Ecto neural progenitor cell (in vitro differentiated cells): ENCODE measurements around the gene LCN15.
"Not testable (repeated sequence)": the region's sequence is repeated elsewhere in the genome, so short reads cannot be mapped to it uniquely, and the experiment has no call there.

Experiments
- DNase-seq: peaks from one replicate; pipeline ENCODE4 v3.0.0-alpha.2; 2018; ENCODE audit warnings: low spot score

The LCN15 gene

DNA sequence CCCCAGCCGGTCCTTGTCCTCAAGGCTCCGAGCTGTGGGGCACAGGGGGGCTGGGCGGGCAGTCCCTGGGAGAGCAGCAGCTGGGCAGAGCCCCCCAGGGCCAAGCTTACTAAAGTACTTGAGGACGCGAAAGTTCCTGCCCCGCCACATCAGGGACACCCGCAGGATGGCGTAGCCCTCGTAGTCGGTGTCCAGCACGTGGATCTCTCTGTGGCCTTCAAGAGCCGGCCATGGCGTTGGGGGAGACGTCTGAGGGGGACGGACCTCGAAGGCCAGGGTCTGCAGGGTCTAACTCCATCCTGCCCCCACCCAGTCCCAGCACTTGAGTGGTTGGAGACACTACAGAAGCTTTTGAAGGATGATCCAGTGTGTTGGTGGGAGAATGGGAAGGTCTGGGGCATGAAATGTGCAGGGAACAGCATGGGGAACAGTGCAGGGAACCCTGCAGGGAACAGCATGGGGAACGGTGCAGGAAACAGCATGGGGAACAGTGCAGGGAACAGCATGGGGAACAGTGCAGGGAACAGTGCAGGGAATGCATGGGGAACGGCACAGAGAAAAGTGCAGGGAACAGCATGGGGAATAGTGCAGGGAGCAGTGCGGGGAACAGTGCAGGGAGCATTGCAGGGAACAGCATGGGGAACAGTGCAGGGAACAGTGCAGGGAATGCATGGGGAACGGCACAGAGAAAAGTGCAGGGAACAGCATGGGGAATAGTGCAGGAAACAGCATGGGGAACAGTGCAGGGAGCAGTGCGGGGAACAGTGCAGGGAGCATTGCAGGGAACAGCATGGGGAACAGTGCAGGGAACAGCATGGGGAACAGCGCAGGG is 8.8 kb downstream of the LCN15 start:
- not testable (repeated sequence) for DNase-seq

- DNase-seq: no peak
Observed at GRCh38 chr9:136754626-136755301, 9.6 kb downstream of the LCN15 start.

GRCh38 chr9:136754059-136754572 is 10.2 kb downstream of the LCN15 start:
- no peak for DNase-seq

- no peak for DNase-seq
Observed at GRCh38 chr9:136753371-136754058, 10.8 kb downstream of the LCN15 start.

DNA sequence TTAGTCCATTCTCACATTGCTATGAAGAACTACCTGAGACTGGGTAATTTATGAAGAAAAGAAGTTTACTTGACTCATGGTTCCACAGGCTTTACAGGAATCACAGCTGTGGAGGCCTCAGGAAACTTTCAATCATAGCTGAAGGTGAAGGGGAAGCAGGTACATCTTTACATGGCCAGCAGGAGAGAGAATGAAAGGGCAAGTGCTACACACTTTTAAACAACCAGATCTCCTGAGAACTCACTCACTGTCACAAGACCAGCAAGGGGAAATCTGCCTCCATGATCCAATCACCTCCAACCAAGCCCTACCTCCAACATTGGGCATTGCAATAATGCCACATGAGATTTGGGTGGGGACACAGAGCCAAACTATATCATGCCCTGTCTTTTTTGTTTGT is 12.5 kb downstream of the LCN15 start:
- no peak for DNase-seq

- no peak for DNase-seq
Observed at GRCh38 chr9:136751244-136751643, 13.1 kb downstream of the LCN15 start.

DNA sequence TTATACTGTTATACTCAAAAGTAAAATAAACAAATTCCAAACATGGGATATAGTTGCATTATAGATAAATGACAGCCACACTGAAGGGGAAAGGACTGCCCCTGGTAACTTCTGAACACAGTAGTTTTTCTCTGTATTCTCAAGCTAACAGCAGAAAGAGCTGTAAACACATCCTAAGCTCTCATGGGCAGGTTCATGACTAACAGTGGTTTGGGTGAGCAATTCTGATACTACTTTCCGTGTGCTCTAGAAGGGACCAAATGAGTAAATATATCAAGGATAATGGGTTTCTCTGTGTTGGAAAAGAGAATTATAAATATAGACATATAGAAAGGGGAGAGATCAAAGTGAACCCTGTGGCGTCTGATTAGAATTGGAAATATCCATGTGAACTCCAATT is 13.8 kb downstream of the LCN15 start:
- DNase-seq: no peak

GRCh38 chr9:136748666-136749611 is 15.4 kb downstream of the LCN15 start:
- no peak for DNase-seq

GRCh38 chr9:136748201-136748600 is 16.1 kb downstream of the LCN15 start, which contains the start of gene LCN6:
Gene LCN6 (minus strand): TSS chr9:136748525. CDS start chr9:136748483, 42 bp downstream.
- DNase-seq: no peak

DNA sequence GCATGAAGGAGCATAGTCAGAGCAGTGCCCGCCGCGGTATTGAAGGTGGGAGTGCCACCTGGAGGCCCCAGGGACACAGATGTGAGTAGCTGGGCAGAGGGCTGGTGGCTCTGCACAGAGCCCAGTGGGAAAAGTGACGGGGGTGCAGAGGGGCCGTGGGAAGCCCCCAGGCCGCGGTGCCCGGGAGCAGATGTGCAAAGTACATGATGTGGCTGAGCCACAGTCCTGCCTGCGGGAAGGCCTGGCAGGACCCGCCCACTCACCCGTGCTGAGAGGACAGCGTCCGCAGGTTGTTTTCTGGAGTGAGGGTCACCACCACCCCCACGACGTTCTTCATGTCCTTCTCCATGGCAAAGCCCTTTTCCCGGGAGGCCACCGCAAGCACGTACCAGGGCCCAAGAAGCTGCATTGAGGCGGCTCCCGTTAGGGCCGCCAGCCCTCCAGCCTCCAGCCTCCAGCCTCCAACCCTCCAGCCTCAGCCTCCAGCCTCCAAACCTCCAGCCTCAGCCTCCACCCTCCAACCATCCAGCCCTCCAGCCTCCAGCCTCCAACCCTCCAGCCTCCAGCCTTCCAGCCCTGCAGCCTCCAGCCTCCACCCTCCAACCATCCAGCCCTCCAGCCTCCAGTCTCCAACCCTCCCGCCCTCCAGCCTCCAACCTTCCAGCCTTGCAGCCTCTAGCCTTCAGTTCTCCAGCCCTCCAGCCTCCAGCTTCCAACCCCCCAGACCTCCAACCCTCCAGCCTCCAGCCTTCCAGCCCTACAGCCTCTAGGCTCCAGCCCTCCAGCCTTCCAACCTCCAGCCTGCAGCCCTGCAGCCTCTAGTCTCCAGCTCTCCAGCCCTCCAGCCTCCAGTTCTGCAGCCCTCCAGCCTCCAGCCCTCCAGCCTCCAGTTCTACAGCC is 16.9 kb downstream of the LCN15 start:
- no peak for DNase-seq

- DNase-seq: no peak
Observed at GRCh38 chr9:136746621-136747020, 17.7 kb downstream of the LCN15 start.

DNA sequence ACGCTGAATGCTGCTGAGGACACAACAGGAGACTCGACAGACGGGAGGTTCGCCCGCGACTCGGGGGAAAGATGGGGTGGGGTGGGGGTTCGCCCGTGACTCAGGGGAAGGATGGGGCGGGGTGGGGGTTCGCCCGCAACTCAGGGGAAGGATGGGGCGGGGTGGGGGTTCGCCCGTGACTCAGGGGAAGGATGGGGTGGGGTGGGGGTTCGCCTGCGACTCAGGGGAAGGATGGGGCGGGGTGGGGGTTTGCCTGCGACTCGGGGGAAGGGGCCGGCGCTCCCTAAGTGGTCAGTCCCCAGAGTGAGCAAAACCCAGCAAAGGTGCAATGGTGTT is 18.2 kb downstream of the LCN15 start:
- no peak for DNase-seq

- DNase-seq: no peak
Observed at GRCh38 chr9:136745389-136746154, 18.7 kb downstream of the LCN15 start.

GRCh38 chr9:136744773-136745172 is 19.5 kb downstream of the LCN15 start:
- DNase-seq: no peak

DNA sequence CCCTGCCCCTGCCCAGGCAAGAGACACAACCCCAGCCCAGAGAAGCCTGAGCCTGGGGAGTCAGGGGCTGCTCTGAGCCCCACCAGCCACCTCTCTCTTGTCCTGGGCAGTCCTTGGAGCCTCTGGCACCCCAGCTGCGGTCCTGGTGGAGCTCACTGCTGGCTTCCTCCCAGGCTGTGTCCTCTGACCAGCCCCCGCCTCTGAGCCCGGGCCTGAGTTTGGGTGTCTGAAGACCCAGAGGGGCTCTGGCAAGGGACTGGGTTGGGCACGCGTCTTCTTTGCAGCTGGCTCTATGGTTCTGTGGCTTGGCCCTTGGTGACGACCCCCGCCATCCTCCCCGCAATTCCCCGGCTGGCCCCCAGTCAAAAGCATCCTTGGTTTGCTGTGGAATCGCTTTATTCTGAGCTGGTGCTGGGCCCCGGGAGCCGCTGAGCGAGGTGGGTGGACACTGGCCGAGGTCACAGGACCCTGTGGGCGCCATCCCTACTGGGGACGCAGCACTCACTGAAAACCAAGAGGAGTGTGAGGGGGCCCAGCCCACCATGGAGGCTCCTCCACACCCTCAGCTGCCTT is 20.6 kb downstream of the LCN15 start:
- no peak for DNase-seq

DNA sequence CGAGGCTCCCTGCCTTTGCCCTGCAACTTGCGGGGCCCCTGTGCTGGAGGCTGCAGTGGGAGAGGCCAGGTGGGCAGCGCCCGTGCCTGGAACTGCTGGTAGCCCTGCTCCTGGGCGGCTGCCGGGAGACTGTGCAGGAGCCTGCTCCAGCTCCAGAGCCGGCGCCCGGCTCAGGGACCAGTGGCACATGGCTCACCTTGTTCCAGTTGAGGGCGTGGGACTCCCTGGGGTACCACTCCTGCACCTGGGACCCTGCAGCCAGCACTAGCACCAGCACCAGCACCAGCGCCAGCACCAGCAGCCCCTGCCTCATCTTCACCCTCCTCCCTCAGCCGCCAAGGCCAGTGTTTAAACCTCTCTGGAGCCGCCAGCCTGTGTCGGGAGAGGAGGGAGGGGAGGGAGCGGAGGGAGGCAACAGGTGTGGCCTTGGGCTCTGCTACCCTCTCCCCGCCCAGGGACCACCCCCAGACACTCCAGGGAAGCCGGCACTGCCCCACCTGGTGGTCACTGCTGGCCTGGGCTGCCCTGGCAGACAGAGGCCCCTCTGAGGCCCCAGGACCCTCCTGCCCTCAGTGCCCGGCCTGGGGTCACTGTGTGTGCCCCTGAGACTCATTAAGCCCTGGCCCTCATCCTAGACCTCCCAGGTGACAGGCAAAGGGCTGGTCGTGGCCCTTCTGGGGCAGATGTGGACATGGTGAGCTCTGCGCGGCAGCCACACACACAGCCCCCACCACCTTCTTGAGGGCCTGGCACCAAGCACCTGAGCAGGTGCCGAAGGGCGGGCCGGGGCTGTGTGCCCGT is 21.5 kb downstream of the LCN15 start, which contains the start of gene LCN10:
Gene LCN10, minus strand, starts transcription at position 350 of the 801 bp plus-strand sequence. Its CDS starts 37 bp downstream, at position 313.
- DNase-seq: peak; percentile 79

DNA sequence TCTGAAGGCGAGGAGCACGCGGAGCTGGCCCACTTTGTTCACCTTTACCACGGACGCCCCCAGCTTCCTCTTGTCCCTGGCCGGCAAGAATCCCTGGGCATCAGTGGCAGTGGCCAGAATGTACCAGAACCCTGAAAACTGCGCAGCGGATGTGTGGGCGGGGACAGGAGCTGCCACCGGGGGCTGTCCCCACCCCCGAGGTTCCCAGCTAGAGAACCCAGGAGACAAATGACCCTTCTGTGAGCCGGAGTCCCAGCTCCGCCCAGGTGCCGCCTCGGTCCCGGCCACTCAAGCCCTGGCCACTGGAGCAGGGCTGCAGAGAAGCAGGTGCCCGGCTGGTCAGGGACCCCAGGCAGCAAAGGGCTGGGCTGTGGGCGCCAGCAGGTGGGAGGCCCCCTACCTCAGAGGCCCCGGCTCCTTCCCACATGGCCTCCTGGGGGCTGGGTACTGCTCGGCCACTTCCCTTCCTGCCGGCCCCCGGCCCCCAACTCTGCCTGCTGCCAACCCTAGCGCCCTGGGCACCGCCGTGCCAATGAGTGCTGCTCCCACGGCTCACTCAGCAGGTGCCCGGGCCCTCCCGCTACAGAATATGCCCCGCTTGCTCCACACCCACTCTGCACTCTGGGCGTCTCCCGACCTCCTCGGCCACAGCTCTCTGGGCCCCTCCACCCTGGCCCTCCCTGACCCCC is 22.3 kb downstream of the LCN15 start:
- no peak for DNase-seq
